K562 (cell line): Measurements from ENCODE around the gene SKIC8.

ENCODE experiments used
- BRF1 ChIP-seq: IDR thresholded peaks from 3 replicates; pipeline ENCODE4 v1.6.1; 2011; ENCODE audit warnings: borderline replicate concordance, mild to moderate bottlenecking; ENCODE audit not compliant: insufficient read length; ENCODE audit errors: extremely low read depth
- ETS2 ChIP-seq: IDR thresholded peaks from 2 replicates; pipeline ENCODE4 v1.6.1; 2016; ENCODE audit warnings: borderline replicate concordance, missing genetic modification characterization, mild to moderate bottlenecking, moderate library complexity, missing compliant biosample characterization; ENCODE audit not compliant: poor library complexity, severe bottlenecking
- EZH2 ChIP-seq: IDR thresholded peaks from 2 replicates; pipeline ENCODE4 v1.6.1; 2012; ENCODE audit warnings: low read depth, mild to moderate bottlenecking, inconsistent platforms, low read length, borderline replicate concordance
- HCFC1 ChIP-seq: IDR thresholded peaks from 2 replicates; pipeline ENCODE4 v1.6.1; 2012; ENCODE audit warnings: low read depth, low read length, improper control_type of control experiment
- NR3C1 ChIP-seq: sonication (generic); formaldehyde crosslinking; IDR thresholded peaks from 2 replicates; pipeline ENCODE4 v1.8.1; 2022; ENCODE audit warnings: missing genetic modification reagents
- TF ChIP-seq, protein P1 (sequence below): sonication (generic); formaldehyde crosslinking; IDR thresholded peaks from 2 replicates; pipeline ENCODE4 v1.9.0; 2022; ENCODE audit warnings: mild to moderate bottlenecking, missing genetic modification reagents
- TF ChIP-seq, protein P2 (sequence below), 3 experiments: IDR thresholded peaks in 2 of 3; conservative IDR thresholded peaks in 1 of 3; 2 replicates each; pipeline ENCODE4 v1.5.1; 2011 to 2012; ENCODE audit warnings: low read length in 3 of 3, mild to moderate bottlenecking in 3 of 3, control low read depth in 2 of 3, improper control_type of control experiment in 1 of 3, inconsistent platforms in 1 of 3, low read depth in 1 of 3, mixed read lengths in 1 of 3, moderate library complexity in 1 of 3; ENCODE audit not compliant: insufficient read depth in 2 of 3
- TF ChIP-seq, protein P3 (sequence below), 2 experiments: fragments of 450-650 bp; formaldehyde crosslinking in 1 of 2; IDR thresholded peaks; 2 replicates each; pipeline versions ENCODE4 v1.4.0 to v1.6.1; 2014 to 2020; ENCODE audit warnings: mild to moderate bottlenecking in 2 of 2, borderline replicate concordance in 1 of 2, low read depth in 1 of 2

DNA sequence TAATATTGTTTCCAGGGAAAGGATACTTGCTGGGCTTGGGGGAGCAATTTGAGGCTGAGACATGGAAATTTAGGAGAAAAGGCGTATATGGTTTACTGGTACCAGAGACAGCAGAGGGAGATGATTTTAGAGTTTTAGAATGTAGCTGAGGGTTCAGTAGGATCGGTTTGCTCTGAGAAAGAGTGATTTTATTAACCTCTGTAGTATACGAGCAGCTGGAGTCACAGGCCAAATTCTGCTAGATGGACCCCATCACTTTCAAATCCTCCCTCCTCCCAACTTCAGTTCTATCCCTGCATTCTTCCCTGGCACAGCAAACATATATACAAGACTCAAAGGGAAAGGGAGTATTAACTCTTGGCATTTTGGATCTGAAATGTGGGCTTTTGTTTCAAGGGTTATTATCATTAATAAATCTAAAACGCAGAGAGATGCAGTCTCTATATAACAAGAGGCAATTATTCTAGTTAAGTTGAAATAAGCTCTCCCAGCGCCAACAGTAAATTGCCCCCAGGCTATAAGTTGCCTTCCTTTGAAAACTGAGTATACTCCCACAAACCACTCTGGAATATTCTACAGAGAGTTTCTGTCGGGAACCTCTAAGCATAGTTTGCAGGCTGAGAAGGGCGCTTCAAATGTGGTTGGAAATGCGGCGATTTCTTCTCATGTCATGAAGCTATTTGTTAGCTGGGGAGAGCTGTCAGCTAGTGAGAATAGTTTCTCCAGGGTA is 46.2 kb upstream of the SKIC8 start:
- TF ChIP-seq, protein P1, sequence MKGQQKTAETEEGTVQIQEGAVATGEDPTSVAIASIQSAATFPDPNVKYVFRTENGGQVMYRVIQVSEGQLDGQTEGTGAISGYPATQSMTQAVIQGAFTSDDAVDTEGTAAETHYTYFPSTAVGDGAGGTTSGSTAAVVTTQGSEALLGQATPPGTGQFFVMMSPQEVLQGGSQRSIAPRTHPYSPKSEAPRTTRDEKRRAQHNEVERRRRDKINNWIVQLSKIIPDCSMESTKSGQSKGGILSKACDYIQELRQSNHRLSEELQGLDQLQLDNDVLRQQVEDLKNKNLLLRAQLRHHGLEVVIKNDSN (CRISPR knock-in tag), result no peak
- TF ChIP-seq BRF1 (no peak), NR3C1 (CRISPR knock-in tag) (no peak), HCFC1 (no peak), EZH2 (no peak), ETS2 (tag) (no peak)
- TF ChIP-seq, protein P2, sequence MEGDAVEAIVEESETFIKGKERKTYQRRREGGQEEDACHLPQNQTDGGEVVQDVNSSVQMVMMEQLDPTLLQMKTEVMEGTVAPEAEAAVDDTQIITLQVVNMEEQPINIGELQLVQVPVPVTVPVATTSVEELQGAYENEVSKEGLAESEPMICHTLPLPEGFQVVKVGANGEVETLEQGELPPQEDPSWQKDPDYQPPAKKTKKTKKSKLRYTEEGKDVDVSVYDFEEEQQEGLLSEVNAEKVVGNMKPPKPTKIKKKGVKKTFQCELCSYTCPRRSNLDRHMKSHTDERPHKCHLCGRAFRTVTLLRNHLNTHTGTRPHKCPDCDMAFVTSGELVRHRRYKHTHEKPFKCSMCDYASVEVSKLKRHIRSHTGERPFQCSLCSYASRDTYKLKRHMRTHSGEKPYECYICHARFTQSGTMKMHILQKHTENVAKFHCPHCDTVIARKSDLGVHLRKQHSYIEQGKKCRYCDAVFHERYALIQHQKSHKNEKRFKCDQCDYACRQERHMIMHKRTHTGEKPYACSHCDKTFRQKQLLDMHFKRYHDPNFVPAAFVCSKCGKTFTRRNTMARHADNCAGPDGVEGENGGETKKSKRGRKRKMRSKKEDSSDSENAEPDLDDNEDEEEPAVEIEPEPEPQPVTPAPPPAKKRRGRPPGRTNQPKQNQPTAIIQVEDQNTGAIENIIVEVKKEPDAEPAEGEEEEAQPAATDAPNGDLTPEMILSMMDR (IDR thresholded peaks at IDR 0.05 in 2 of 3, conservative IDR thresholded peaks at IDR 0.05 in 1 of 3; ENCODE audit: insufficient read depth in 2 of 3, low read depth in 1 of 3, low read length in 3 of 3), result no peak
- TF ChIP-seq, protein P3, sequence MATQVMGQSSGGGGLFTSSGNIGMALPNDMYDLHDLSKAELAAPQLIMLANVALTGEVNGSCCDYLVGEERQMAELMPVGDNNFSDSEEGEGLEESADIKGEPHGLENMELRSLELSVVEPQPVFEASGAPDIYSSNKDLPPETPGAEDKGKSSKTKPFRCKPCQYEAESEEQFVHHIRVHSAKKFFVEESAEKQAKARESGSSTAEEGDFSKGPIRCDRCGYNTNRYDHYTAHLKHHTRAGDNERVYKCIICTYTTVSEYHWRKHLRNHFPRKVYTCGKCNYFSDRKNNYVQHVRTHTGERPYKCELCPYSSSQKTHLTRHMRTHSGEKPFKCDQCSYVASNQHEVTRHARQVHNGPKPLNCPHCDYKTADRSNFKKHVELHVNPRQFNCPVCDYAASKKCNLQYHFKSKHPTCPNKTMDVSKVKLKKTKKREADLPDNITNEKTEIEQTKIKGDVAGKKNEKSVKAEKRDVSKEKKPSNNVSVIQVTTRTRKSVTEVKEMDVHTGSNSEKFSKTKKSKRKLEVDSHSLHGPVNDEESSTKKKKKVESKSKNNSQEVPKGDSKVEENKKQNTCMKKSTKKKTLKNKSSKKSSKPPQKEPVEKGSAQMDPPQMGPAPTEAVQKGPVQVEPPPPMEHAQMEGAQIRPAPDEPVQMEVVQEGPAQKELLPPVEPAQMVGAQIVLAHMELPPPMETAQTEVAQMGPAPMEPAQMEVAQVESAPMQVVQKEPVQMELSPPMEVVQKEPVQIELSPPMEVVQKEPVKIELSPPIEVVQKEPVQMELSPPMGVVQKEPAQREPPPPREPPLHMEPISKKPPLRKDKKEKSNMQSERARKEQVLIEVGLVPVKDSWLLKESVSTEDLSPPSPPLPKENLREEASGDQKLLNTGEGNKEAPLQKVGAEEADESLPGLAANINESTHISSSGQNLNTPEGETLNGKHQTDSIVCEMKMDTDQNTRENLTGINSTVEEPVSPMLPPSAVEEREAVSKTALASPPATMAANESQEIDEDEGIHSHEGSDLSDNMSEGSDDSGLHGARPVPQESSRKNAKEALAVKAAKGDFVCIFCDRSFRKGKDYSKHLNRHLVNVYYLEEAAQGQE (IDR thresholded peaks at IDR 0.05; ENCODE audit: borderline replicate concordance), result no peak
- TF ChIP-seq, protein P3 (CRISPR knock-in tag; IDR thresholded peaks at IDR 0.05; ENCODE audit: low read depth), result no peak
